GM12865 (cell line): ENCODE measurements around the gene LMBRD2.

Experiments
- DNase-seq: peaks from one replicate; pipeline ENCODE4 v3.0.0; 2010; ENCODE audit warnings: low read depth
- H3K4me3 ChIP-seq: 2 replicates; pipeline ENCODE4 v1.5.1; 2011; ENCODE audit warnings: mild to moderate bottlenecking, low read depth, low read length, control low read depth
- CTCF ChIP-seq: IDR thresholded peaks from 2 replicates; pipeline ENCODE4 v1.5.1; 2011; ENCODE audit warnings: low read length, control low read depth, low read depth, inconsistent platforms; ENCODE audit not compliant: insufficient read depth; ENCODE audit errors: missing control alignments

The LMBRD2 gene

DNA sequence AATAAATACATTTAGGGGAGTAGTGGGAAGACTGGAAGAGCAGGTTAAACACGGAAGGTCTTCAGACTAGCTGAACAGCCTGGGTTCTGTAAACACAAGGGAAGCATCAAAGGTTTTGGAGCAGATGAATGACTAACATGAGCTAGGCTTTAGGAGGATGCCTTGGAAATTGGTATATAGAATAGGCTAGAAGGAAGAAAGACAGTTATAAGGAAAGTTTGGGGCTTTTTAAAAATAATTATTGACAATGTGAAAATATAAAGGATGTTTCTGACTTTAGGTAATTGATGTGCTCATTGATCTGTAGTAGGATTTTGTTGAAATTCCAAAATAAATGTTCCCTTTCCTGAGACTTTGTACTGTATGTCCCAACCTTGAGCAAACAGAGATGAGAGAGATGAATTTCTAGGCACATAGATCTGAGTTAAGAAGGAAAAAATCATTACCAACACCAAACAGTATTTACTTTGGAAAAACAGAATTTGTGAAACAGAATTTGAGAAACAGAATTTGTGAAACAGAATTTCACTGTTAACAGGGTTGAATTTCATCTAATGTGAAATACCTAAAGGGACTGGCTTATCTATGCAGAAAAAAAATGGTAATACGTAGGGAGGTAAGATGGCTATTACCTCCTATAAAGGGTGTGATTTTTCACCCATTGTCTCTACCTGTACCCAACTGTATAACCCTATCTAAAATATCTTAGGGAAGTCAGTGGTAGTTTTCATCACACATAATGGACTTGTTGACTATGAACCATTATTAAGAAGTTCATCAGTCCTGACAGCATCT is 29.1 kb upstream of the LMBRD2 start:
- no peak for TF ChIP-seq CTCF
- H3K4me3 ChIP-seq = no peak overlapping the region

GRCh38 chr5:36179950-36180349 is 28.3 kb upstream of the LMBRD2 start:
- no peak overlapping the region for H3K4me3 ChIP-seq
- TF ChIP-seq CTCF = no peak
- DNase-seq = no peak

More for the DNA sequence above, 29.1 kb upstream of the LMBRD2 start:
- no peak for DNase-seq

- no peak for DNase-seq
- no peak overlapping the region for H3K4me3 ChIP-seq
- TF ChIP-seq CTCF = no peak
These were observed 26.8 kb upstream of the LMBRD2 start for GRCh38 chr5:36178524-36178890.

DNA sequence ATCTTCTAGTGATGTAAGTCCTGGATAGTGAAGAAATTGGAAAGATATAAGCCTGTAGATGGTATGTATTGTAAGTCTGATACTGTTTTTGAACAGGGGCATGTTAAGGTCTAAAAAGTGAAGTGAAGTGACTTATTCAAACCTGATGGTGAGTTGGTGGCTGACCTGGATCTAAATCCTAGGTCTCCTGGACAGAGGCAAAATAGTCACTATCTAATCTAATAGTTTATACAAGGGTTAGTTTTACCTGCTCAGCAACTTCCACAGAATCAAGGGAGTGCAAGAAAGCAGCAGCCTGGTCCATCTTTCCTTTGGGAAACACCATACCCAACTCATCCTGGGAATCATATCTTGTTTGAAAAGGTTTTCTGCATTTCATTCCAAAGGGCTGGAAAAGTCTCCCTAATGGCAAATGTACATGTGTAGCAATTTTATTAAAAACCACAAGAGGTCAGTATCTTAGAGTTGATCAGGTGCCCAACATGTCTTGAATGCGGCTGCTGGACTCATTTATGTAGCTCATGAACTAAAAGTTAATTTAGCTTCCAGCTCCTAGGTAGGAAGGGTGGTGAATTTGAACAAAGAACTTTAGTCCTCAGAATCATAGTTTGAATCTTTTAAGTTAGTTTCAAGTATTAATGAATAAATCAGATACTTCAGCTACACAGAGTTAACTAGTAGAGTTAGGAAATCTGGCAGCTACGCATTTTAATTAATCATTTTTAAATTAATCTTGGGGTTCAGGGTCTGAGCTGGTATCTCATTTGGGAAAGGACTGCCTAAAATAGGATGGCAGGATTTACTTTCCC is 26.2 kb upstream of the LMBRD2 start:
- peak; percentile 22 for TF ChIP-seq CTCF
- peak; percentile 44 for DNase-seq
- no peak overlapping the region for H3K4me3 ChIP-seq

GRCh38 chr5:36177154-36177553 is 25.5 kb upstream of the LMBRD2 start:
- no peak for TF ChIP-seq CTCF
- no peak overlapping the region for H3K4me3 ChIP-seq
- peak; percentile 68 for DNase-seq

- TF ChIP-seq CTCF = no peak
- no peak for DNase-seq
- H3K4me3 ChIP-seq = no peak overlapping the region
These were observed 23.4 kb upstream of the LMBRD2 start for GRCh38 chr5:36175043-36175442.

DNA sequence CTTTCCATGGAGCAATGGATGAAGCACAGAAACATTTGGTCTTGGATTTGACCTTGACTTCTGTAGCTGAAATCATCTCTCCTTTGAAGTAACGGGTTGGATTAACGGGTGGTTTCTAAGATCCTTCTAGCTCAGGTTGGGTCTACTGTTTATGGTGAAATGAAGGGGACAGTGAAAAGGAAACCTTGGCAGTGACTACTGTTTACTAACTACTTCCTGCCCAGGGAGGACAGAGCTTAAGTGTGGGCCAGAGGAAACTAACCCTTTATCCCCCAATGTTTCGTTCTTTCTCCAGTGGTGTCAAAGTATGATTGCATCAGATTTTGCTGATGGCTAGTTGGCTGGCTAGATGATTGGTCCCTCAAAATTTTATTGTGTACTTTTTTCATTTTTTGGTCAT is 22.4 kb upstream of the LMBRD2 start:
- no peak overlapping the region for H3K4me3 ChIP-seq
- TF ChIP-seq CTCF = no peak
- DNase-seq = peak; percentile 32
